Measurements from ENCODE around the gene SLC14A1. TPM values are rescaled to one million over a fixed set of nuclear protein-coding genes. Genes with fewer than 3 reads are reported as not detected.

The SLC14A1 gene
- total RNA-seq, 4 donors from 2014 or later = 1.2 to 15.1 (median 8.2) TPM

DNA sequence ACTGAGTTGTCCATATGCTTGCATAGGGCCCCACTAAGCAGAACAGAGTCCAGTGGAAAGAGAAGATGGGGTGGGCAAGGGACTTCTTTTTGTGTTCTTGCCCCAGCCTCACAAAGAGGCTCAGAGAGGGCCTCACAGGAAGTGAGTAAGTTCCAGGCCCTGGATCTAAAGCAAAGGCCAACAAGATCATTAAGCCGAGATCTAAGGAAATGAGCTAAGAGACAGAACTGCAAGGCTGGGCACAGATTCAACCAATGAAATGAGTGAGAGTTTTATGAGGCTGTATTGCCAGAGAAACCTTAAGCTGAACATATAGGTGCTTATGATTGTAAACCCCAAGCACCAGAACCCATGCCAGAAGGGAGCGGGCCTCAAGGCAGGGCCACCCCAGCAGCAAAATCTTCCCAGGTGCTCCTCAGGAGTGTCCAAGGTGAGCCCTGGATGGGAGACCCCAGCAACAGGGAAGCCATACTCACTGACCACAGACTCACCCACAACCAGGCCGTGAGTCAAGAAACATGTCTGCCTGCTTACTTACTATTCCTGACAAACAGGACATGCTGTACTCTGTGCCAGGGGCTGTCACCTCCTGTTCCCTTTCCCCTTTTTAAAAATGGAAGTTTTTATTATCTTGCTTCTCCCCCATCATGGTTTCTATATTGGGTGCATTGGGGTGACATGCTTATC lies 40.2 kb downstream of the SLC14A1 start:
- ATAC-seq (ENCODE audit: low FRiP score) = no peak
- no peak for DNase-seq (ENCODE audit: low spot score)
- TF ChIP-seq, protein P1, sequence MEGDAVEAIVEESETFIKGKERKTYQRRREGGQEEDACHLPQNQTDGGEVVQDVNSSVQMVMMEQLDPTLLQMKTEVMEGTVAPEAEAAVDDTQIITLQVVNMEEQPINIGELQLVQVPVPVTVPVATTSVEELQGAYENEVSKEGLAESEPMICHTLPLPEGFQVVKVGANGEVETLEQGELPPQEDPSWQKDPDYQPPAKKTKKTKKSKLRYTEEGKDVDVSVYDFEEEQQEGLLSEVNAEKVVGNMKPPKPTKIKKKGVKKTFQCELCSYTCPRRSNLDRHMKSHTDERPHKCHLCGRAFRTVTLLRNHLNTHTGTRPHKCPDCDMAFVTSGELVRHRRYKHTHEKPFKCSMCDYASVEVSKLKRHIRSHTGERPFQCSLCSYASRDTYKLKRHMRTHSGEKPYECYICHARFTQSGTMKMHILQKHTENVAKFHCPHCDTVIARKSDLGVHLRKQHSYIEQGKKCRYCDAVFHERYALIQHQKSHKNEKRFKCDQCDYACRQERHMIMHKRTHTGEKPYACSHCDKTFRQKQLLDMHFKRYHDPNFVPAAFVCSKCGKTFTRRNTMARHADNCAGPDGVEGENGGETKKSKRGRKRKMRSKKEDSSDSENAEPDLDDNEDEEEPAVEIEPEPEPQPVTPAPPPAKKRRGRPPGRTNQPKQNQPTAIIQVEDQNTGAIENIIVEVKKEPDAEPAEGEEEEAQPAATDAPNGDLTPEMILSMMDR (IDR thresholded peaks at IDR 0.05) = no peak

DNA sequence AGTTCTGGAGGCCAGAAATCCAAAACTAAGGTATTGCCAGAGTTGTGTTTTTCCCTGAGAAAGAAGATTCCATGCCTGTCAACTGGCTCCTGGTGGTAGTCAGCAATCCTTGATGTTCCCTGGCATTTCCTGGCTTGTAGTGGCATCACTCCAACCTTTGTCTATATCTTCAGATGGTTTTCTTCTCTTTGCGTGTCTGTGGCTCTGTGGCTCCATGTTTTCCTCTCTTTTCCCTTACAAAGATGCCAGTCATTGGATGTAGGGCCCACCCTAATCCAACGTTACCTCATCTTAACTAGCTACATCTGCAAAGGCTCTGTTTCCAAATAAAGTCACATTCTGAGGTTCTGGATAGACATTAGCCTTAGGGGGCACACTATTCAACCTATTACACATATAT lies 41.8 kb downstream of the SLC14A1 start:
- DNase-seq (ENCODE audit: low spot score) (no peak), ATAC-seq (ENCODE audit: low FRiP score) (no peak)
- TF ChIP-seq, protein P1 (IDR thresholded peaks at IDR 0.05) = no peak

DNA sequence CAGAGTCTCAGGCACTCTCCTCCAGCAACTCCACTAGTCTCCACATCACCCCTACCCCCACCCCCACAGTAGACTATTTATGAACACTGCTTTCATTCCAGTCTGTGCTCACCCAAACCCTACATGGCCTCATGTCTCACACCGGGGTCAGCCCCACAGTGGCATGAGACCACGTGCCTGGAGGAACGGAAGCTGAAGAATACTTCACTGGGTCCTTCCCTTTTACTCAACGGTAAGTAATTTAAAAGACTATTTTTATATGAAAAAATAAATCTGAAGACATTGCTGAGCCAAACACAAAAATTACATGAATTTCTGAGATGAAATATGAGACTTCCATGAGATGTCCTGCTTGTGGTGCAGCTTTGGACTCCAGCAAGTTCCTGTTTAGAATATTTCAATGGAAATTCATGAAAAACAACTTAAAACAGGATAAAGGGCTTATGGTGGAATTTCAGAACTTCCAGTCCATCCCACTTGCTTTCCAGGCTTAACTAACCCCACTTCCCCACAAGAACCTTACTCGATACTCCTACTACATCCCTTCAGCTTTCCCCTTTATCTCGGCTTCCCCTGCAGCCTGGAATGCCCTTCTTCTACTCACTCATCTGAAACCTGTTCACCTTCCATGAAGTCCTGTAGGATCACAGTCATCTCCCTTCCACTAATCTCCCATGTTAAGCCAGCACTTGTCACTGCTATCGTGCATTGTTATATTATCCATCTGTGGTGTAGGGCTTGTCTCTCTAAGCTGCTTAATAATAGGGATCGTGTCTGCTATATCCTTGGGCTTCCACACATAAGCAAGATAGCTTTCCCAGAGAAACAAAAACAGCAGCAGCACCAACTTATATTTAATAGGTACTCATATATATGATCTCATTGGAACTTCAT lies 47.9 kb downstream of the SLC14A1 start:
- DNase-seq (ENCODE audit: low spot score) (no peak), ATAC-seq (ENCODE audit: low FRiP score) (no peak)
- TF ChIP-seq, protein P1 (IDR thresholded peaks at IDR 0.05) = no peak

DNA sequence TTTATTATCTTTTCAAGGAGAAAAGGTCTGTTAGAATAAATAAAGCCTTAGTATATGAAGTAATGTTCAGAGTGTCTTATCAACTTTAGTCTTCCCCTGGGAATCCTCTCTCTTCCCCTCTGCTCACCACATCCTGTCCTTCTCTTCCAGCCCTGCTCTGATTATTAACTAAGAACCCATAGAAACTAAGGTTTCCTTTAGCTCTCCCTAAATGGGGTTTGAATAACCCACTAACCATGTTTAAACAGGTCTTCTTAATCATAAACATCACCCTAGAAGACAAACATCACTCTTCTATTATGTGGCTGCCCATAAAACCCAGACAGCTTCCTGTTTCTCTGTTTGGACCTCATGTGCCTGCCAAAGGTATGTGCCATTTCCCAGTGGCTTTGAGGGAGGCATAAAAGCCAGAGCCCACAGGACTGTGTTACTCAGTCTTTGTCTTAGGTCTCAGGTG lies 50.1 kb downstream of the SLC14A1 start:
- ATAC-seq (ENCODE audit: low FRiP score) = no peak
- no peak for DNase-seq (ENCODE audit: low spot score)
- TF ChIP-seq, protein P1 (IDR thresholded peaks at IDR 0.05) = no peak

DNA sequence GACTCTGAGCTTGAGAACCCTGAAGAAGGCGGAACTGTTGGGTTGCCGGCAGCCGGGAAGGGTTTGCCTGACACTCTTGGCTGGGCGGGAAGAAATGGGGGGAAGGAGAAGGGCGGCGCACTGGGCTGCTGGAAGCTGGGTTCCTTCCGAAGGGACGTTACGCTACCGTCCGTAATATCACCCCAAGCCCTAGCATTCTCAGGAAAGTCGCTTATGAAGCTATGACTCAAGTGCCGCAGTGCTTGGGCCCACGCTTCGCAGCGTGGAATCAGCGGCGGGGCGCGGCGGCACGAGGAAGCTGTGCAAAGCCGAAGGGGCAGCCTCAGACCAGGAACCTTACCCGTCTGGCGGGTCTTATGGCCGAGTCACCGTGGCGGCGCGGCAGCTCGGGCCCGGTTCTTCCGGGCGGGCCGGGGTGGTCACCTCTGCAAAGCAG lies 51.3 kb downstream of the SLC14A1 start:
- TF ChIP-seq, protein P1 (IDR thresholded peaks at IDR 0.05) = no peak
- ATAC-seq (ENCODE audit: low FRiP score) (peak; percentile 87), DNase-seq (ENCODE audit: low spot score) (no peak)

DNA sequence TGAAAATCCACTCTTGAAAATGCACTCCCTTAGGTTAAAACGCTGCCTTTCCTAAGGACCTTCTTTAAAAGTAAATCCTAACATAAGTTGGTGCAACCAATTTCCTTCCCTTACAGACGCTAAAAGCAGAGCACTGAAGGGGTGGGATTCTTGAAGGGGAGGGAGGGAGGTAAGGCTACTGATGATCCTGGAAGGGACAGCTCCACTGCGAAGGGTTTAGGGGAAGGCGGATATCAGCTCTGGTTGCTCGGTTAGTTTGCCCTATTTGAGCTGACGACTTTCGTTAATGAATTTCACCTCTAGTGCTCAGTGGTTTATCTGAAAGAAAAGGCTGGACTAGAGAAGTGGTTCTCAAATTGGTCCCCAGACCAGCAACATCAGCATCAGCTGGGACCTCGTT lies 51.8 kb downstream of the SLC14A1 start:
- TF ChIP-seq, protein P1 (IDR thresholded peaks at IDR 0.05) = no peak
- peak; percentile 16 for ATAC-seq (ENCODE audit: low FRiP score)
- no peak for DNase-seq (ENCODE audit: low spot score)
